HAP-1 (cell line): Measurements from ENCODE around the gene RBM42.

Source experiments
- DNase-seq, 2 experiments: peaks; one replicate each; pipeline ENCODE4 v3.0.0-alpha.2; 2016 to 2020; ENCODE audit warnings: low spot score in 2 of 2
- H3K27me3 ChIP-seq: fragments of 250-450 bp; sonication (Bioruptor Pico); 2 replicates; pipeline ENCODE4 v1.5.1; 2020; ENCODE audit warnings: low read depth, mild to moderate bottlenecking, moderate library complexity
- H3K36me3 ChIP-seq: fragments of 250-450 bp; sonication (Bioruptor Pico); replicated peaks from 2 replicates; pipeline ENCODE4 v1.5.1; 2020; ENCODE audit warnings: mild to moderate bottlenecking
- H3K4me1 ChIP-seq: fragments of 250-450 bp; sonication (Bioruptor Pico); 2 replicates; pipeline ENCODE4 v1.5.1; 2020; ENCODE audit warnings: mild to moderate bottlenecking
- H3K4me3 ChIP-seq: fragments of 250-450 bp; sonication (Bioruptor Pico); 2 replicates; pipeline ENCODE4 v1.5.1; 2020; ENCODE audit warnings: mild to moderate bottlenecking, moderate library complexity
- H3K9me3 ChIP-seq: fragments of 250-450 bp; sonication (Bioruptor Pico); 2 replicates; pipeline ENCODE4 v1.5.1; 2020; ENCODE audit warnings: mild to moderate bottlenecking, moderate library complexity
- in situ Hi-C: fragments of 300-500 bp; cut with MboI; formaldehyde crosslinking; loops from 3 replicates; pipeline ENCODE4 v1.14.3; 2020; ENCODE audit warnings: low sequenced_read_pairs, inconsistent platforms, mixed read lengths

RBM42 gene

DNA sequence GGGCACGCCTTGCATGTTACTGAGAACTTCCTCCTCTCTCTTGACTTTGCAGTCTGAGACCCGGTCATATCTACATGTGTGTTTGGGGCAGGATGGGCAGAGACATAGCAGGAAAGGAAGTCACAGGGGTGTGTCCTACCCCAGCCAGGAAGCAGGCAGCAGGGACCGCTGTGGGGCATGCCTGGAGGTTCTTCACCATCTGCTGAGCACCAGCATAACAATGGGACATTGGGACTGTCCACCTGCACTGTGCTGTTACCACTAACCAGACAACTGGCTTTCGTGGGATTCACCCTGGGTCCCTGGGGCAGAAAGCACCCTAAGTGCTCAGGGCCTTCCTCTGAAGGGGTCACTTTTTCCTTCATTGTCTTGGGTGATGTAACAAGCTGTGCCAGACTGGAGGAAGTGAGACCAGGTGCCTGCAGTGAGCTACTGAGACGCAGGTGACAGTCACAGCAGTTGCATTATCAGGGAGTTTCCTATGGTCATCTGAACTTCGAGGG is 18.9 kb upstream of the RBM42 start:
- DNase-seq: no peak
- no peaks in the 10 kb centered on the region for H3K36me3 ChIP-seq
- H3K4me1 ChIP-seq: peaks cover 5% of the 10 kb centered on the region
- in situ Hi-C loops: no loop called here
- no peak overlapping the region for H3K4me3 ChIP-seq
- no peaks in the 10 kb centered on the region for H3K27me3 ChIP-seq
- H3K9me3 ChIP-seq: peaks cover 9% of the 10 kb centered on the region

DNA sequence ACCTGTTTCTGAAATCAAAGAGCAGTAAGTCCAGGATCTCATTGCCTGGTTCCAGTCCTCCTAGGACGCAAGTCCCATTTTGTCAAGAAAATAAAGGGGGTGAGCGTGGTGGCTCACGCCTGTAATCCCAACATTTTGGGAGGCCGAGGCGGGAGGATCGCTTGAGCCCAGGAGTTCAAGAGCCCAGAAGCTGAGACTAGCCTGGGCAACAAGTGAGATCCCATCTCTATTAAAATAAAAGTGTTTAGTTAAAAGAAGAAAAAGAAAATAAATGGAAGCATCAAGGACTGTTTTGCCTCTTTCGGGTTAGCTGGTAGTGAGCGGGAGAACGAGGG is 16.6 kb upstream of the RBM42 start:
- peak overlapping the region; percentile 71 for H3K4me3 ChIP-seq

DNA sequence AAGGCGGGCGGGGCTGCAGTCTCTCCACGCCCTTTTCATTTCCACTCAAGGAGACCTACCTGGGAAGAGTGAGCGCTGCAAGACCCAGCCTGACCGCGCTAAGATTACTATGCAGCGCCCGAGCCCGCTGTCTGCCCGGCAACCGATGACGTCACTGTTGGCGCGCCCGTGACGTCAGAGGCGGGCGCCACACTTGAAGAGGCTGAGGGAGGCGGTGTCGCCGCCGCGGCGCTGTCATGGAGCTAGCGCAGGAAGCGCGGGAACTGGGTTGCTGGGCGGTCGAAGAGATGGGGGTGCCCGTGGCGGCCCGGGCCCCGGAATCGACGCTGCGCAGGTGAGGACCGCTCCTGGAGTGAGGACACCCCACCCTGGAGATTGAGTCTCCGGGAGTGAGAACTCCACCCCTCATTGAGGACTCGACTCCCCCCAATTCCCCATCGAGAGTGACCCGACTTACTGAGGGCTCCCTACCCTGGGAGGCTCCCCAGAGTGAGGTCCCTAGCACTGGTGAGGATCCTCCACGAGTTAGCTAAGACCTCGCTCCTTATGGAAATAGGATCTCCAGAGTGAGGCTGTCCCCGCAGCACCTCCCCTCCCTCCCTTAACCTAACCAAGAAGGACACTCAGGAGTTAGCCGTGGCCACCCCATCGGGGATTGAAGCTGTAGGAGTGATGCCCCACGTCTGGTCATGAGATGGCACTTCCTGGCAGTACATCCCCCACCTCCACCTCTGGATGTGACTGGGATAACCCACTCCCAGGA is 16.1 kb upstream of the RBM42 start, which contains the start of gene HAUS5:
Gene HAUS5, plus strand, starts transcription at position 177 of the 763 bp plus-strand sequence. Its CDS starts 60 bp downstream, at position 237.
- peaks cover 5% of the 10 kb centered on the region for H3K4me1 ChIP-seq
- H3K27me3 ChIP-seq: no peaks in the 10 kb centered on the region
- DNase-seq: peak; percentile 86 to 94
- H3K4me3 ChIP-seq: peak within 1 kb of the TSS; percentile 71
- peaks cover 4% of the 10 kb centered on the region for H3K9me3 ChIP-seq
- H3K36me3 ChIP-seq: peaks cover 15% of the 10 kb centered on the region
- in situ Hi-C loops: no loop called here

More for the DNA sequence above, 16.6 kb upstream of the RBM42 start:
- no peak for DNase-seq
- H3K9me3 ChIP-seq: peaks cover 7% of the 10 kb centered on the region
- H3K4me1 ChIP-seq: peaks cover 5% of the 10 kb centered on the region
- in situ Hi-C loops: no loop called here
- H3K36me3 ChIP-seq: peaks cover 11% of the 10 kb centered on the region
- H3K27me3 ChIP-seq: no peaks in the 10 kb centered on the region

DNA sequence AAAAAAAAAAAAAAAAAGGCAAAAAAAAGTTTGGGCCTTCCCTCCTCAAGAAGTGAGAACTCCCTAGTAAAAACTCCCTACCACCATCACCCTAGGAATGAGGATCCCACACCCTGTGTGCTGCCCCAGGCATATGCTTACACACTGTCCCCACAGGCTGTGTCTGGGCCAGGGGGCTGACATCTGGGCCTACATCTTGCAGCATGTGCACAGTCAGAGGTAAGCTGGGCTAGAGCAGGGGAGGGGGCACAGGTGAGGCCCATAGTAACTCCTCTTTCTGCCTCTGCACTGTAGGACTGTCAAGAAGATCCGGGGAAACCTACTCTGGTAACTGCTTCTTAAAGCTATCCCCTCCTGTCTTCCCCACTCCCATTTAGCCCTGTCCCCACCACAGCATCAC is 15.3 kb upstream of the RBM42 start:
- DNase-seq: no peak
- in situ Hi-C loops: no loop called here
- no peaks in the 10 kb centered on the region for H3K9me3 ChIP-seq
- peaks cover 15% of the 10 kb centered on the region for H3K36me3 ChIP-seq
- H3K4me3 ChIP-seq: no peak overlapping the region
- no peaks in the 10 kb centered on the region for H3K27me3 ChIP-seq
- H3K4me1 ChIP-seq: peaks cover 5% of the 10 kb centered on the region

DNA sequence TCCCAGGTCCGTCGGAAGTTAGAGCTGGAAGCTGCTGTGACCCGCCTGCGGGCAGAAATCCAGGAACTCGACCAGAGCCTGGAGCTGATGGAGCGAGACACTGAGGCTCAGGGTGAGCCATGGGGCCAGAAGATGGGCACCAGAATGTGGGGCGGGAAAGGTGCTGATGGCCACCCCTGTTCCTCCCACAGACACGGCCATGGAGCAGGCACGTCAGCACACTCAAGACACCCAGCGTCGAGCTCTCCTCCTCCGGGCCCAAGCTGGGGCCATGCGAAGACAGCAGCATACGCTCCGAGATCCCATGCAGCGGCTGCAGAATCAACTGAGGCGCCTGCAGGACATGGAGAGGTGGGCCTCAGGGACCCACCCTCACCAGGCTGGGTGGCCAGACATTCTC is 13.8 kb upstream of the RBM42 start:
- Histone ChIP-seq H3K4me3 (no peak overlapping the region), H3K4me1 (peaks cover 5% of the 10 kb centered on the region), H3K9me3 (no peaks in the 10 kb centered on the region), H3K27me3 (no peaks in the 10 kb centered on the region), H3K36me3 (peaks cover 15% of the 10 kb centered on the region)
- no peak for DNase-seq
- in situ Hi-C loops: no loop called here

DNA sequence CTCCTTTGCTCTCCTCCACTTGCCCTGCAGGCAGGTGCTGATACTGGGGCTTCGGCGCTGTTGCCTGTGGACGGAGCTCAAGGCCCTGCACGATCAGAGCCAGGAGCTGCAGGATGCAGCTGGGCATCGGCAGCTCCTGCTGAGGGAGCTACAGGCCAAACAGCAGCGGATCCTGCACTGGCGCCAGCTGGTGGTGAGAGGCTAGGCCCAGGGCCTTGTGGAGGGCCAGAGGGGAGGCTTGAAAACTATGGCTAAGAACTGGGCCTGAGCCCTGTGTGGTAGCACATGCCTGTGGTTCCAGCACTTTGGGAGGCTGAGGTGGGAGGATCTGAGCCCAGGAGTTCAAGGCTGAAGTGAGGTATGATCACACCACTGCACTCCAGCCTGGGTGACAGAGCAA is 10.0 kb upstream of the RBM42 start:
- Histone ChIP-seq H3K4me3 (no peak overlapping the region), H3K9me3 (no peaks in the 10 kb centered on the region), H3K27me3 (no peaks in the 10 kb centered on the region), H3K36me3 (peaks cover 25% of the 10 kb centered on the region), H3K4me1 (no peaks in the 10 kb centered on the region)
- DNase-seq: no peak
- in situ Hi-C loops: no loop called here

DNA sequence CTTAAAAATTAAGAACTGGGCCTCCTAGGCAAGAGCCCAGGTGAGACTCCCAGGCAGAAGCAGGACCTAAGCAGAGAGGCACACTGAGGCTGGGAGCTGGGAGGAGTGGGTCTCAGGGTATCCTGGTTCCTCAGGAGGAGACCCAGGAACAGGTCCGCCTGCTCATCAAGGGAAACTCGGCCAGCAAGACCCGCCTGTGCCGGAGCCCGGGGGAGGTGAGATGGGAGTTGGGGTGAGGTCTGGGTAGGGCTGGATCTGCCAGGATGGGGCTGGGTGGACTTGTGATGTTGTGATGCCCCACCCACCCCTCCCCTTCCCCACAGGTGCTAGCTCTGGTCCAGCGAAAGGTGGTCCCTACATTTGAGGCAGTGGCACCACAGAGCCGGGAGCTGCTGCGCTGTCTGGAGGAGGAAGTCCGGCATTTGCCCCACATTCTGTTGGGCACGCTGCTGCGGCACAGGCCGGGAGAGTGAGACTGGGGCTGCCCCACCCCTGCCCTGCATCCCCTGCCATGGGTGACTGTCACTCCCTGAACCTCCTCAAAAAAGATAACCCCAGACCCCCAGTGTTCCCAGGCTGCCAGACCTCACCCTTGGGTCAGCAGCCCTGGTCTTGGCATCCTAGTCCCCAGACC is 9.4 kb upstream of the RBM42 start:
- in situ Hi-C loops: no loop called here
- H3K27me3 ChIP-seq: no peaks in the 10 kb centered on the region
- peaks cover 25% of the 10 kb centered on the region for H3K36me3 ChIP-seq
- no peaks in the 10 kb centered on the region for H3K4me1 ChIP-seq
- DNase-seq: no peak
- no peaks in the 10 kb centered on the region for H3K9me3 ChIP-seq
- H3K4me3 ChIP-seq: no peak overlapping the region

DNA sequence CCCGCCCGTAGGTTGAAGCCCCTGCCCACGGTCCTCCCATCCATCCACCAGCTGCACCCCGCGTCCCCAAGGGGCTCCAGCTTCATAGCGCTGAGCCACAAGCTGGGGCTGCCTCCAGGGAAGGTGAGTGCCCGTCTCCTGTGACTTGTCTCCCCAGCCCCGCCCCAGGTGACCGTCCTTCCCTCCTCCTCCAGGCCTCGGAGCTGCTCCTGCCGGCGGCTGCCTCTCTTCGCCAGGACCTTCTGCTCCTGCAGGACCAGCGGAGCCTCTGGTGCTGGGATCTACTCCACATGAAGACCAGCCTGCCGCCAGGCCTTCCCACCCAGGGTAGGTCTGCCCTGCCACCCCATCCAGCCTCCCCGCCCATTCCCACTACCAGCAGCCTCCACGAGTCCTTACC is 8.8 kb upstream of the RBM42 start:
- in situ Hi-C loops: no loop called here
- no peaks in the 10 kb centered on the region for H3K9me3 ChIP-seq
- no peak for DNase-seq
- no peaks in the 10 kb centered on the region for H3K27me3 ChIP-seq
- peaks cover 25% of the 10 kb centered on the region for H3K36me3 ChIP-seq
- H3K4me1 ChIP-seq: no peaks in the 10 kb centered on the region
- H3K4me3 ChIP-seq: no peak overlapping the region

DNA sequence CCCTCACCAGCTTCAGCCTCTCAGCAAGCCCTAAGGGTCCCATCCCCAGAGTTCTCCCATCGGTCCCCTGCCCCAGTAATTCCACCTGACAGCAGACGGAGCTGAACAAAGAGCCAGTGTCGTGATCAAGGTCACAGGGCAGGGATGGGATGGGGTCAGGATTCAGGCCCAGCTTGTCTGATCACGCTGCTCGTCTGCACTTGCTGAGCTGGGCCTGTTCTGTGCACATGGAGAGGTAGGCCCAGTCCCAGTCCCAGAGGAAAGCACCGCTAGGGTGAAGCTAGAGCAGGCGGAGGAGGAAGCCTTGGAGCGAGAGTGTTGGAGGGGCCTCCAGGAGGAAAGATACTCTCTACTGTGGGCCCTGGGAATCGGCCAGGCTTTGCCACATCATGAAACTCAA is 7.1 kb upstream of the RBM42 start:
- no peak for DNase-seq
- H3K4me1 ChIP-seq: no peaks in the 10 kb centered on the region
- H3K36me3 ChIP-seq: peaks cover 19% of the 10 kb centered on the region
- in situ Hi-C loops: no loop called here
- no peak overlapping the region for H3K4me3 ChIP-seq
- H3K27me3 ChIP-seq: no peaks in the 10 kb centered on the region
- no peaks in the 10 kb centered on the region for H3K9me3 ChIP-seq

DNA sequence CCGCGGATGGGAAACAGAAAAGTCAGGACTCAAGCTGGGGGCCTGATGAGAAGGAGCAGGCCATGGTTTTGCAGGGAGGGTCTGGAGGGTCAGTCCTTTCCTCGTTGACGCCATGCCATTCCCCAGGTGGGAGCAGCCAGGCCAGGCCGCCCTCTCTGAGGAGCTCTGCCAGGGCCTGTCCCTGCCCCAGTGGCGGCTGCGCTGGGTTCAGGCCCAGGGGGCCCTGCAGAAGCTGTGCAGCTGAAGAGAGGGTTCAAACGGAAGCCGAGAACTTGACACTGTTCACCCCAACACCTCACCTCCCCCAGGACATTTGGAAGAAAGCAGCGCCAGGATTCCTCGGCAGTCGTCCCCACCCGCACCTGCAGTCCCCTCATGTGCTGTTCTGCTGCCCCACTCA is 6.1 kb upstream of the RBM42 start:
- H3K27me3 ChIP-seq: no peaks in the 10 kb centered on the region
- in situ Hi-C loops: no loop called here
- no peak overlapping the region for H3K4me3 ChIP-seq
- no peaks in the 10 kb centered on the region for H3K4me1 ChIP-seq
- peaks cover 10% of the 10 kb centered on the region for H3K36me3 ChIP-seq
- DNase-seq: no peak
- H3K9me3 ChIP-seq: no peaks in the 10 kb centered on the region

DNA sequence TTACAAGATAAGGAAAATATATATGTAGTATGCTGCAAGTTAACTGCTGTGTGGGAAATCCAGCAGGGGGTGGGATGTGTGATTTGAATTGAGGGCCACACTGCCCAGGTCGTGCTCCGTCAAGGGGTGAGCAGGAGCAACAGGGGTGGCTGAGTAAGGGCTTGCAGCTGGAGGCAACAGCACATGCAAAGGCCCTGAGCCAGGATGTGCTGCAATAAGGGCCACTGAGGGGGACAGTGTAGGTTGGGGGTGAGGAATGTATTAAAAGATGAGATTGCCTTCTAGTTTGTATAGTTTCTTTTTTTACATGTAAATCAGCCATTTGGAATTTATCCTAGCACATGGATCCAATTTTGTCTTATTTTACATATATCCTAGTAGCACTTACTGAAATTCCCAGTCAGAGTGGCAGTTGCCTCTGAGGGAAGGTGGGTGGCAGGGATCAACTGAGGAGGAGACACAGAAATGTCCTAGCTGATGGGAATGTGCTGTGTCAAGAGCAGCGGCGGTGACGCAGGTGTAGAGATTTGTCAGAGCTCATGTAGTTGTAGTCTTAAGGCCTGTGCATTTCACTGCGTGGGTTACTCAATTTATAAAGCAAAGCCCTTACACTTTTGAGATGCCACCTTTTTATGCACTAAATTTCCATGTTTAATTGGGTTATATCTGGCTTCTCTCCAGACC is 5.4 kb upstream of the RBM42 start:
- DNase-seq: no peak
- Histone ChIP-seq H3K27me3 (no peaks in the 10 kb centered on the region), H3K4me3 (no peak overlapping the region), H3K9me3 (no peaks in the 10 kb centered on the region), H3K4me1 (0 out of 2 replicates have a peak, but pooled peaks cover 2% of the 10 kb centered on the region), H3K36me3 (peaks cover 10% of the 10 kb centered on the region)
- in situ Hi-C loops: no loop called here

DNA sequence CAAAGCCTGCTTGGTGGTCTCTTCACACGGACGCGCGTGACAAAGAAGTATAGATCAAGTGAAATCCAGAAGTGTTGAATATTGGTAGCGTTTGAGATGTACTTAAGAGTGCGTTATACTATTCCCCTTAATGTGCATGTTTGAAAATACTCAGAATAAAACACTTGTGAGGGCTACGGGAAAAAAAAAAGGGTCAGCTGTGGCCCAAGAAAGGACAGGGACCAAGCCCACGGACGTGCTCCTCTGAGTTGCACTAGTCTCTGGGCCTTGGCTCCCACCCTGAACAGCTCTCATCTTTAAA is 622 bp upstream of the RBM42 start:
- in situ Hi-C loops: no loop called here
- Histone ChIP-seq H3K4me1 (peaks cover 5% of the 10 kb centered on the region; the same call in 1 of the 2 replicates), H3K4me3 (peak overlapping the region; percentile 99), H3K36me3 (peaks cover 30% of the 10 kb centered on the region), H3K27me3 (no peaks in the 10 kb centered on the region), H3K9me3 (no peaks in the 10 kb centered on the region)
- no peak for DNase-seq

DNA sequence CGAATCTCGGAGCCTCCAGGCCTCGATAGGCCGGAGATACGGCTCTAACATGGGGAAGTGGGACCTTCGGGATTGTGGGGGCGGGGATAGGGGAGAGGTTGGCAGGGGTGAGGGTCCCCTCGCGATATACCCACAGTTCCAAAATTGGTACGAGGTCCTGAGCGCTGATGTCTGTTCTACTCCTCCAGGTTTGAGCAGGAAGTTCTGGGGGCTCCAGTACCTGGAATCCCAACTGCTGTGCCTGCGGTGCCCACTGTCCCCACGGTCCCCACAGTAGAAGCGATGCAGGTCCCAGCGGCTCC is 447 bp downstream of the RBM42 start:
- DNase-seq: no peak
- Histone ChIP-seq H3K36me3 (peaks cover 37% of the 10 kb centered on the region), H3K27me3 (no peaks in the 10 kb centered on the region), H3K4me1 (peaks cover 5% of the 10 kb centered on the region; the same call in 1 of the 2 replicates), H3K4me3 (peak overlapping the region; percentile 99), H3K9me3 (no peaks in the 10 kb centered on the region)
- in situ Hi-C loops: no loop called here

DNA sequence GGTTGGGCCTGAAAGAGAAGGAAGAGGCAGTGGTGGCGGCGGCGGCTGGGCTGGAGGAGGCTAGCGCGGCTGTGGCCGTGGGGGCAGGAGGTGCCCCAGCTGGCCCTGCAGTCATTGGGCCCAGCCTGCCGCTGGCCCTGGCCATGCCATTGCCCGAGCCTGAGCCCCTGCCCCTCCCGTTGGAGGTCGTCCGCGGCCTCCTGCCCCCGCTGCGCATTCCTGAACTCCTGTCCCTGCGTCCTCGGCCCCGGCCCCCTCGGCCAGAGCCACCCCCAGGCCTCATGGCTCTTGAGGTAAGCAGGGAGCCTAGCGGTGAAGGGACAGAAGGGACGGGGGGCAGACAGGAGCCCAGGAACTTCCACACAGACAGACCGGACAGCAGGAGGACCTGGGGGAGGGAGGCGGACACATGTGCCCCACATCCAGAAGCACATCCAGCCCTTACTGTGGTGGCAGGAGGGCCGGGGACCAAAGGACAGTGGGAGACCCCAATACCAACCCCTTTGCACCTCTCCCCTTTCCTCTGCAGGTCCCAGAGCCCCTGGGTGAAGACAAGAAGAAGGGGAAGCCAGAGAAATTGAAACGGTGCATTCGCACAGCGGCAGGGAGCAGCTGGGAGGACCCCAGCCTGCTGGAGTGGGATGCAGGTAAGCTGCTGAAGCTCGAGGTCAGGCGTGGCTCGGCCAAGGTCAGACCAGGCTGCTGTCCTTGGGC is 5.0 kb downstream of the RBM42 start:
- in situ Hi-C loops: no loop called here
- Histone ChIP-seq H3K4me3 (no peak overlapping the region), H3K36me3 (peaks cover 64% of the 10 kb centered on the region), H3K9me3 (no peaks in the 10 kb centered on the region), H3K27me3 (no peaks in the 10 kb centered on the region), H3K4me1 (peaks cover 3% of the 10 kb centered on the region; the same call in 1 of the 2 replicates)
- no peak for DNase-seq
